GM12878 (cell line): Measurements from ENCODE around the gene PMM1. TPM values are rescaled to one million over a fixed set of nuclear protein-coding genes. Genes with fewer than 3 reads are reported as not detected.
A peak's percentile ranks its signal among the peaks of the same experiment; 100 is the strongest.

ENCODE experiments used
- ASH2L ChIP-seq: fragments of 300-600, 200-600 bp; sonication (generic); IDR thresholded peaks from 2 replicates; pipeline ENCODE4 v1.6.1; 2017; ENCODE audit warnings: low read depth, mild to moderate bottlenecking, borderline replicate concordance
- ATF7 ChIP-seq: fragments of 450-650 bp; IDR thresholded peaks from 2 replicates; pipeline ENCODE4 v1.6.1; 2016; ENCODE audit warnings: low read depth, mild to moderate bottlenecking
- CHD2 ChIP-seq: IDR thresholded peaks from 2 replicates; pipeline ENCODE4 v1.6.1; 2011; ENCODE audit warnings: low read depth, low read length, improper control_type of control experiment, borderline replicate concordance
- GABPA ChIP-seq: IDR thresholded peaks from 2 replicates; pipeline ENCODE4 v1.6.1; 2014; ENCODE audit warnings: antibody characterized with exemption, low read depth, mild to moderate bottlenecking, inconsistent platforms
- HDGF ChIP-seq: fragments of 450-650 bp; IDR thresholded peaks from 2 replicates; pipeline ENCODE4 v1.6.1; 2016; ENCODE audit warnings: antibody characterized with exemption
- MEF2A ChIP-seq: IDR thresholded peaks from 2 replicates; pipeline ENCODE4 v1.6.1; 2011; ENCODE audit warnings: low read depth, mild to moderate bottlenecking, low read length, moderate library complexity; ENCODE audit not compliant: insufficient read depth
- NBN ChIP-seq: fragments of 450-650 bp; IDR thresholded peaks from 2 replicates; pipeline ENCODE4 v1.6.1; 2016
- NFXL1 ChIP-seq: fragments of 450-650 bp; IDR thresholded peaks from 2 replicates; pipeline ENCODE4 v1.6.1; 2017; ENCODE audit warnings: antibody characterized with exemption, mild to moderate bottlenecking, borderline replicate concordance
- PAX5 ChIP-seq: IDR thresholded peaks from 2 replicates; pipeline ENCODE4 v1.6.1; 2011; ENCODE audit warnings: low read depth, low read length, borderline replicate concordance
- RCOR1 ChIP-seq: conservative IDR thresholded peaks from 2 replicates; pipeline ENCODE4 v1.6.1; 2012; ENCODE audit warnings: low read depth, low read length, improper control_type of control experiment
- SIN3A ChIP-seq: IDR thresholded peaks from 2 replicates; pipeline ENCODE4 v1.6.1; 2012; ENCODE audit warnings: low read depth, low read length, improper control_type of control experiment
- SMAD1 ChIP-seq: fragments of 450-650 bp; IDR thresholded peaks from 2 replicates; pipeline ENCODE4 v1.6.1; 2018; ENCODE audit warnings: mild to moderate bottlenecking, low read depth; ENCODE audit not compliant: partially characterized antibody
- SMC3 ChIP-seq: IDR thresholded peaks from 2 replicates; pipeline ENCODE4 v1.6.1; 2011; ENCODE audit warnings: low read length, improper control_type of control experiment, borderline replicate concordance
- SP1 ChIP-seq: IDR thresholded peaks from one replicate; pipeline ENCODE4 v1.6.1; 2011; ENCODE audit warnings: low read depth, low read length
- STAT3 ChIP-seq: IDR thresholded peaks from 2 replicates; pipeline ENCODE4 v1.6.1; 2011; ENCODE audit warnings: low read depth, low read length, improper control_type of control experiment
- SUPT20H ChIP-seq: IDR thresholded peaks from 2 replicates; pipeline ENCODE4 v1.6.1; 2011; ENCODE audit warnings: low read depth, mild to moderate bottlenecking, low read length, moderate library complexity, borderline replicate concordance; ENCODE audit not compliant: control insufficient read depth
- SUZ12 ChIP-seq: fragments of 200-600 bp; sonication (generic); IDR thresholded peaks from one replicate; pipeline ENCODE4 v1.6.1; 2018; ENCODE audit warnings: antibody characterized with exemption, mild to moderate bottlenecking; ENCODE audit not compliant: unreplicated experiment
- TCF3 ChIP-seq: IDR thresholded peaks from 2 replicates; pipeline ENCODE4 v1.6.1; 2012; ENCODE audit warnings: low read depth, mild to moderate bottlenecking, low read length, borderline replicate concordance; ENCODE audit not compliant: insufficient read depth
- TCF7 ChIP-seq: IDR thresholded peaks from 2 replicates; pipeline ENCODE4 v1.6.1; 2014; ENCODE audit warnings: antibody characterized with exemption, borderline replicate concordance
- ZNF384 ChIP-seq: IDR thresholded peaks from 2 replicates; pipeline ENCODE4 v1.6.1; 2012; ENCODE audit warnings: low read depth, mild to moderate bottlenecking, low read length, improper control_type of control experiment, borderline replicate concordance
- polyA plus RNA-seq, 11 experiments: library from polyadenylated mRNA; depleted of rRNA in 4 of 11; unstranded in 6 of 11; stranded (reverse) in 5 of 11; fragments of >200 nt; fragmentation: Nextera tagmentation in 4 of 11; fragmentation: Illumina TruSeq in 1 of 11; extraction: Ambion mirVana in 4 of 11; extraction: Trizol in 1 of 11; gene quantifications; 1 replicate in 1 of 11; 2 replicates in 10 of 11; pipeline versions ENCODE4 v1.2.1 to v1.2.3, GENCODE V29; 2011 to 2016; ENCODE audit warnings: inconsistent platforms in 2 of 11, missing spikeins in 2 of 11, low read depth in 1 of 11
- total RNA-seq, 4 experiments: library from RNA; depleted of rRNA in 3 of 4; stranded (reverse); fragments of >200 nt in 3 of 4; fragmentation: Illumina TruSeq in 1 of 4; extraction: Trizol in 1 of 4; gene quantifications; 2 replicates each; pipeline versions ENCODE4 v1.2.1 to v1.2.3, GENCODE V29; 2013 to 2021
- TF ChIP-seq, protein P1 (sequence below): fragments of 450-650 bp; IDR thresholded peaks from 2 replicates; pipeline ENCODE4 v1.6.1; 2017; ENCODE audit warnings: low read depth, mild to moderate bottlenecking, moderate library complexity
- TF ChIP-seq, protein P2 (sequence below): fragments of 450-650 bp; IDR thresholded peaks from 2 replicates; pipeline ENCODE4 v1.6.1; 2017; ENCODE audit warnings: antibody characterized with exemption, mild to moderate bottlenecking, moderate library complexity
- TF ChIP-seq, protein P3 (sequence below): fragments of 150-350 bp; IDR thresholded peaks from 2 replicates; pipeline ENCODE4 v1.6.1; 2014; ENCODE audit warnings: mild to moderate bottlenecking, low read depth, low read length
- TF ChIP-seq, protein P4 (sequence below): fragments of 450-650 bp; IDR thresholded peaks from 2 replicates; pipeline ENCODE4 v1.6.1; 2018; ENCODE audit warnings: borderline replicate concordance, mild to moderate bottlenecking; ENCODE audit not compliant: partially characterized antibody

Gene PMM1
- total and polyA plus RNA-seq, 10 of the 15 experiments (the other 5 are each of a cell fraction or from before 2014, with no cell fraction given), result 8.2 to 32.2 (median 16.9) TPM

DNA sequence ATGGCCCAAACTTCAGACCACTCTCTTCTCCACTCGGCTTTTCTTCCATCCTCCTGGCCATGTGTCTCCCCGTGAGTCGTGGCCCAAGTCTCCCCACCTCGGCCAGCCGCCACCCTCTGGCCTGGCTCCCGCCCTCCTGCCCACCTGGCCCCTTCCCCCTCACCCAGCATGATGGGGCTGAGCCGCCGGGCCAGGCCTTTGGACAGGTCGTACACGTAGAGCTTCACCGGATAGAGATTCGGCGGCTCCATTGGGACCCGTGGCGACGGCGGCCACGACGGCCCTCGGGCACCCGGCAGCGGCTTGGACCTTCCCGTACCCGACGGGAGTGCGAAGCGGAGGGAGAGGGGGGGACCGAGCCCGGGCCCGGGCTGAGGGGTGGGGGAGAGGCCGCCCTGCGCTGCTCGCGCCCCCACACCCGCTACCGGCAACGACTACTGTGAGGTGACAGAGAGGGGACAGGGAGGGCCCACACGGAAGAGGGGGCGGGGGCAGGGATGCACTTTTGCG, 31.0 kb upstream of the PMM1 start, which contains the start of gene DESI1 (continued):
- TF ChIP-seq STAT3, result no peak
- TF ChIP-seq HDGF, result 0 out of 2 replicates have a peak, but pooled peaks have one; percentile 6
- TF ChIP-seq PAX5, result no peak
- no peak for TF ChIP-seq TCF3
- TF ChIP-seq ATF7, result no peak
- TF ChIP-seq SP1, result no peak
- TF ChIP-seq SMC3, result no peak
- TF ChIP-seq ASH2L, result no peak
- TF ChIP-seq SUPT20H, result no peak
- TF ChIP-seq SMAD1, result no peak
- no peak for TF ChIP-seq RCOR1
- TF ChIP-seq, protein P1, sequence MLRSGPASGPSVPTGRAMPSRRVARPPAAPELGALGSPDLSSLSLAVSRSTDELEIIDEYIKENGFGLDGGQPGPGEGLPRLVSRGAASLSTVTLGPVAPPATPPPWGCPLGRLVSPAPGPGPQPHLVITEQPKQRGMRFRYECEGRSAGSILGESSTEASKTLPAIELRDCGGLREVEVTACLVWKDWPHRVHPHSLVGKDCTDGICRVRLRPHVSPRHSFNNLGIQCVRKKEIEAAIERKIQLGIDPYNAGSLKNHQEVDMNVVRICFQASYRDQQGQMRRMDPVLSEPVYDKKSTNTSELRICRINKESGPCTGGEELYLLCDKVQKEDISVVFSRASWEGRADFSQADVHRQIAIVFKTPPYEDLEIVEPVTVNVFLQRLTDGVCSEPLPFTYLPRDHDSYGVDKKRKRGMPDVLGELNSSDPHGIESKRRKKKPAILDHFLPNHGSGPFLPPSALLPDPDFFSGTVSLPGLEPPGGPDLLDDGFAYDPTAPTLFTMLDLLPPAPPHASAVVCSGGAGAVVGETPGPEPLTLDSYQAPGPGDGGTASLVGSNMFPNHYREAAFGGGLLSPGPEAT, result no peak
- TF ChIP-seq NFXL1, result no peak
- TF ChIP-seq, protein P2, sequence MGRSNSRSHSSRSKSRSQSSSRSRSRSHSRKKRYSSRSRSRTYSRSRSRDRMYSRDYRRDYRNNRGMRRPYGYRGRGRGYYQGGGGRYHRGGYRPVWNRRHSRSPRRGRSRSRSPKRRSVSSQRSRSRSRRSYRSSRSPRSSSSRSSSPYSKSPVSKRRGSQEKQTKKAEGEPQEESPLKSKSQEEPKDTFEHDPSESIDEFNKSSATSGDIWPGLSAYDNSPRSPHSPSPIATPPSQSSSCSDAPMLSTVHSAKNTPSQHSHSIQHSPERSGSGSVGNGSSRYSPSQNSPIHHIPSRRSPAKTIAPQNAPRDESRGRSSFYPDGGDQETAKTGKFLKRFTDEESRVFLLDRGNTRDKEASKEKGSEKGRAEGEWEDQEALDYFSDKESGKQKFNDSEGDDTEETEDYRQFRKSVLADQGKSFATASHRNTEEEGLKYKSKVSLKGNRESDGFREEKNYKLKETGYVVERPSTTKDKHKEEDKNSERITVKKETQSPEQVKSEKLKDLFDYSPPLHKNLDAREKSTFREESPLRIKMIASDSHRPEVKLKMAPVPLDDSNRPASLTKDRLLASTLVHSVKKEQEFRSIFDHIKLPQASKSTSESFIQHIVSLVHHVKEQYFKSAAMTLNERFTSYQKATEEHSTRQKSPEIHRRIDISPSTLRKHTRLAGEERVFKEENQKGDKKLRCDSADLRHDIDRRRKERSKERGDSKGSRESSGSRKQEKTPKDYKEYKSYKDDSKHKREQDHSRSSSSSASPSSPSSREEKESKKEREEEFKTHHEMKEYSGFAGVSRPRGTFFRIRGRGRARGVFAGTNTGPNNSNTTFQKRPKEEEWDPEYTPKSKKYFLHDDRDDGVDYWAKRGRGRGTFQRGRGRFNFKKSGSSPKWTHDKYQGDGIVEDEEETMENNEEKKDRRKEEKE, result no peak
- TF ChIP-seq, protein P3, sequence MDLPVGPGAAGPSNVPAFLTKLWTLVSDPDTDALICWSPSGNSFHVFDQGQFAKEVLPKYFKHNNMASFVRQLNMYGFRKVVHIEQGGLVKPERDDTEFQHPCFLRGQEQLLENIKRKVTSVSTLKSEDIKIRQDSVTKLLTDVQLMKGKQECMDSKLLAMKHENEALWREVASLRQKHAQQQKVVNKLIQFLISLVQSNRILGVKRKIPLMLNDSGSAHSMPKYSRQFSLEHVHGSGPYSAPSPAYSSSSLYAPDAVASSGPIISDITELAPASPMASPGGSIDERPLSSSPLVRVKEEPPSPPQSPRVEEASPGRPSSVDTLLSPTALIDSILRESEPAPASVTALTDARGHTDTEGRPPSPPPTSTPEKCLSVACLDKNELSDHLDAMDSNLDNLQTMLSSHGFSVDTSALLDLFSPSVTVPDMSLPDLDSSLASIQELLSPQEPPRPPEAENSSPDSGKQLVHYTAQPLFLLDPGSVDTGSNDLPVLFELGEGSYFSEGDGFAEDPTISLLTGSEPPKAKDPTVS, result no peak
- no peak for TF ChIP-seq MEF2A
- TF ChIP-seq, protein P4, sequence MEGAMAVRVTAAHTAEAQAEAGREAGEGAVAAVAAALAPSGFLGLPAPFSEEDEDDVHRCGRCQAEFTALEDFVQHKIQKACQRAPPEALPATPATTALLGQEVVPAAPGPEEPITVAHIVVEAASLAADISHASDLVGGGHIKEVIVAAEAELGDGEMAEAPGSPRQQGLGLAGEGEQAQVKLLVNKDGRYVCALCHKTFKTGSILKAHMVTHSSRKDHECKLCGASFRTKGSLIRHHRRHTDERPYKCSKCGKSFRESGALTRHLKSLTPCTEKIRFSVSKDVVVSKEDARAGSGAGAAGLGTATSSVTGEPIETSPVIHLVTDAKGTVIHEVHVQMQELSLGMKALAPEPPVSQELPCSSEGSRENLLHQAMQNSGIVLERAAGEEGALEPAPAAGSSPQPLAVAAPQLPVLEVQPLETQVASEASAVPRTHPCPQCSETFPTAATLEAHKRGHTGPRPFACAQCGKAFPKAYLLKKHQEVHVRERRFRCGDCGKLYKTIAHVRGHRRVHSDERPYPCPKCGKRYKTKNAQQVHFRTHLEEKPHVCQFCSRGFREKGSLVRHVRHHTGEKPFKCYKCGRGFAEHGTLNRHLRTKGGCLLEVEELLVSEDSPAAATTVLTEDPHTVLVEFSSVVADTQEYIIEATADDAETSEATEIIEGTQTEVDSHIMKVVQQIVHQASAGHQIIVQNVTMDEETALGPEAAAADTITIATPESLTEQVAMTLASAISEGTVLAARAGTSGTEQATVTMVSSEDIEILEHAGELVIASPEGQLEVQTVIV, result no peak
- TF ChIP-seq NBN, result no peak
- TF ChIP-seq ZNF384, result no peak
- TF ChIP-seq TCF7, result no peak
- no peak for TF ChIP-seq GABPA
- TF ChIP-seq SIN3A, result peak; percentile 45; the same call in 1 of the 2 replicates
- TF ChIP-seq CHD2, result 0 out of 2 replicates have a peak, but pooled peaks have one; percentile 52
- no peak for TF ChIP-seq SUZ12
